Activated effector memory CD4-positive, alpha-beta T cell treated with Interleukin-2 at 50 U/mL for 16 hours (primary cell): ENCODE data around the gene OR2AJ1.

Experiments used
- DNase-seq: peaks from one replicate; pipeline ENCODE4 v3.0.0-alpha.2; 2020

The OR2AJ1 gene

DNA sequence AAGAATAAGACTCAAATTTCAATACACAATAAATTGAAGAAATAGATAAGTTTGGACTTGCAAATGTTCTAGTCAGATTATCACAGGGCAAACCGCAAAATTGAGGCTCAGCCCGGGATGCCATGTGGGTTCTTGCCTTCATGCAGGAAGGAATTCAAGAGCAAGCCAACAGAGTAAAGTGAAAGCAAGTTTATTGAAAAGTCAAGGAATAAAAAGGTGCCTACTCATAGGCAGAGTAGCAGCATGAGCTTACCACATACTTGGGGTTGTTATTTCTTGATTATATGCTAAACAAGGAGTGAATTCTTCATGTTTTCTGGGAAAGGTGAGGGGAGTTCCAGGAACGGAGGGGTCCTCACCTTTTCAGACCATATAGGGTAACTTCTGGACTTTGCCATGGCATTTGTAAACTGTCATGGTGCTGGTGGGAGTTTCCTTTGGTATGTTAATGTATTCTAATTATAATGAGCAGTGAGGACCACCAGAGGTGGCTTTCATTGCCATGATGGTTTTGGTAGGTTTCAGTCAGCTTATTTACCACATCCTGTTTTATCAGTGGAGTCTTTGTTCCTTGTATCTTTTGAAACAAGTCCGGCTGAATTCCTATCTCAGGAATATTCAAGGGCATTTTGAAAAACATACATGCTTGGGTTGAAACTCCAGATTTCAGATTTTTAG is 38.4 kb downstream of the OR2AJ1 start:
- no peak for DNase-seq

DNA sequence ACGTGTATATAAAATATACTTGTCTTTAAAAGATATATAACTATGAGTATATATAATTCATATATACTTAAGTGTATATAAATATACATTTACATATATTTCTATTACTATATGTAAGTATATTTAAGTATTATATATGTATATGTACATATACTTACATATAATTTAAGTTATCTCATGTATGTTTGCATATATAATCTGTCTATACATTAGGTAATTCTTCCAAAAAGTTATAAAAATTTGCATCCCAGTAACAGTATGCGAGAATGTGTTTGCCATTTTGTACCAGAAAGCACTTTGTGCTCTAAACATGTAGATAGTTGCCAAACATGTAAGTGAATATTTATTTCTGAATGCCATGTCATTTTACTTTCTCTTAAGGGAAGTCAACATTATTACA is 40.2 kb downstream of the OR2AJ1 start, which contains the start of gene OR2AK2:
Gene OR2AK2, plus strand, starts transcription at position 301 of the 400 bp plus-strand sequence. CDS start 144 bp downstream, outside the sequence.
- DNase-seq: no peak

DNA sequence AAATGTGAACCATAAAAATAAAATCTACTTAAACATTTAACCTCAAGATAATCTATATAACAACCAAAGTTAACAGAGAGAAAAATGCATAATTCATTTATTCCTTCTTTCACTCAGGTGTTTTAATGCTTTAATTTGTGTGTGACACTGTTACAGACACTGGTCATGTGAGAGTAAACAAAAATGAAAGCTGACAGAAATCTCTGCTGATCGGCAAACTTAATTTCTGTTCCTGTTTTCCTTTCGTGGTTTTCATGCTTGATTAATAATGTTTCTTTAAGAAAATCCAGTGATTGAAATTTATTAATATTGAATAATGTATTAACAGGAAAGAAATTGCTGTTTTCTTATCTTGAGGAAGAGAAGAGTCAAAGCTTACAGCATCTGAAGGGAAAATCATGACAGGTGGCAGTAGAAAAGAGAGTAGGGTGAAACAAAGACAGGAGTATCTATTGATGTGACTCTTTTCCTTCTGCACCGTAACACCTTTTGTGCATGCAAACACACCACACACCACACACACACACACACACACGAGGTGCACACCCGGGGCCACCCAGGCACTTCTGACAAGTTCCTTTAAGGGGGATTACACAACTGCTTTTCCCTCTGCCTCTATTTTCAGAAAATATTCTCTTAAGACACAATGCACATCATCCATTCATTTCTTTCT is 42.0 kb downstream of the OR2AJ1 start:
- DNase-seq: no peak
